ENCODE measurements around the gene HOPX.
"Not testable (repeated sequence)": the region's sequence is repeated elsewhere in the genome, so short reads cannot be mapped to it uniquely, and the experiment has no call there.

The HOPX gene

GRCh38 chr4:56703378-56703777 is 22.3 kb upstream of the HOPX start:
- Histone ChIP-seq H3K36me3 (ENCODE audit: control insufficient read depth in 1 of 2, insufficient read depth in 2 of 2, low read length in 2 of 2) (no peaks in the 10 kb centered on the region), H3K27ac (ENCODE audit: low read length) (no peak overlapping the region), H3K4me1 (ENCODE audit: control insufficient read depth in 1 of 2, insufficient read depth in 2 of 2, low read length in 2 of 2) (no peaks in the 10 kb centered on the region), H3K9me3 (ENCODE audit: control insufficient read depth in 1 of 2, low read length in 2 of 2) (no peaks in the 10 kb centered on the region), H3K4me3 (ENCODE audit: low read depth in 1 of 2, low read length in 2 of 2) (no peak overlapping the region), H3K27me3 (ENCODE audit: low read depth, low read length) (no peaks in the 10 kb centered on the region)

GRCh38 chr4:56701644-56702043 is 20.5 kb upstream of the HOPX start:
- H3K9me3 ChIP-seq (ENCODE audit: control insufficient read depth in 1 of 2, low read length in 2 of 2), result no peaks in the 10 kb centered on the region
- no peaks in the 10 kb centered on the region for H3K27me3 ChIP-seq (ENCODE audit: low read depth, low read length)
- H3K4me3 ChIP-seq (ENCODE audit: low read depth in 1 of 2, low read length in 2 of 2), result no peak overlapping the region
- no peaks in the 10 kb centered on the region for H3K4me1 ChIP-seq (ENCODE audit: control insufficient read depth in 1 of 2, insufficient read depth in 2 of 2, low read length in 2 of 2)
- no peaks in the 10 kb centered on the region for H3K36me3 ChIP-seq (ENCODE audit: control insufficient read depth in 1 of 2, insufficient read depth in 2 of 2, low read length in 2 of 2)
- no peak overlapping the region for H3K27ac ChIP-seq (ENCODE audit: low read length)

GRCh38 chr4:56701161-56701480 is 20.0 kb upstream of the HOPX start:
- H3K4me1 ChIP-seq (ENCODE audit: control insufficient read depth in 1 of 2, insufficient read depth in 2 of 2, low read length in 2 of 2), result no peaks in the 10 kb centered on the region
- no peak overlapping the region for H3K27ac ChIP-seq (ENCODE audit: low read length)
- no peaks in the 10 kb centered on the region for H3K36me3 ChIP-seq (ENCODE audit: control insufficient read depth in 1 of 2, insufficient read depth in 2 of 2, low read length in 2 of 2)
- no peaks in the 10 kb centered on the region for H3K27me3 ChIP-seq (ENCODE audit: low read depth, low read length)
- no peak overlapping the region for H3K4me3 ChIP-seq (ENCODE audit: low read depth in 1 of 2, low read length in 2 of 2)
- no peaks in the 10 kb centered on the region for H3K9me3 ChIP-seq (ENCODE audit: control insufficient read depth in 1 of 2, low read length in 2 of 2)

GRCh38 chr4:56699537-56700105 is 18.5 kb upstream of the HOPX start:
- Histone ChIP-seq H3K27me3 (ENCODE audit: low read depth, low read length) (no peaks in the 10 kb centered on the region), H3K9me3 (ENCODE audit: control insufficient read depth in 1 of 2, low read length in 2 of 2) (no peaks in the 10 kb centered on the region), H3K36me3 (ENCODE audit: control insufficient read depth in 1 of 2, insufficient read depth in 2 of 2, low read length in 2 of 2) (no peaks in the 10 kb centered on the region), H3K27ac (ENCODE audit: low read length) (no peak overlapping the region), H3K4me3 (ENCODE audit: low read depth in 1 of 2, low read length in 2 of 2) (no peak overlapping the region), H3K4me1 (ENCODE audit: control insufficient read depth in 1 of 2, insufficient read depth in 2 of 2, low read length in 2 of 2) (no peaks in the 10 kb centered on the region)

GRCh38 chr4:56698329-56698728 is 17.2 kb upstream of the HOPX start:
- no peaks in the 10 kb centered on the region for H3K27me3 ChIP-seq (ENCODE audit: low read depth, low read length)
- no peaks in the 10 kb centered on the region for H3K4me1 ChIP-seq (ENCODE audit: control insufficient read depth in 1 of 2, insufficient read depth in 2 of 2, low read length in 2 of 2)
- no peak overlapping the region for H3K27ac ChIP-seq (ENCODE audit: low read length)
- H3K9me3 ChIP-seq (ENCODE audit: control insufficient read depth in 1 of 2, low read length in 2 of 2), result no peaks in the 10 kb centered on the region
- H3K4me3 ChIP-seq (ENCODE audit: low read depth in 1 of 2, low read length in 2 of 2), result no peak overlapping the region
- no peaks in the 10 kb centered on the region for H3K36me3 ChIP-seq (ENCODE audit: control insufficient read depth in 1 of 2, insufficient read depth in 2 of 2, low read length in 2 of 2)

- H3K27ac ChIP-seq (ENCODE audit: low read length), result no peak overlapping the region
- no peaks in the 10 kb centered on the region for H3K9me3 ChIP-seq (ENCODE audit: control insufficient read depth in 1 of 2, low read length in 2 of 2)
Measured at GRCh38 chr4:56696056-56696455, 15.0 kb upstream of the HOPX start.

GRCh38 chr4:56693476-56693875 is 12.4 kb upstream of the HOPX start:
- H3K36me3 ChIP-seq (ENCODE audit: control insufficient read depth in 1 of 2, insufficient read depth in 2 of 2, low read length in 2 of 2); H3K27ac ChIP-seq (ENCODE audit: low read length); H3K4me1 ChIP-seq (ENCODE audit: control insufficient read depth in 1 of 2, insufficient read depth in 2 of 2, low read length in 2 of 2); H3K4me3 ChIP-seq (ENCODE audit: low read depth in 1 of 2, low read length in 2 of 2); H3K27me3 ChIP-seq (ENCODE audit: low read depth, low read length); H3K9me3 ChIP-seq (ENCODE audit: control insufficient read depth in 1 of 2, low read length in 2 of 2): not testable (repeated sequence)

More at GRCh38 chr4:56696056-56696455, 15.0 kb upstream of the HOPX start:
- Histone ChIP-seq H3K4me3 (ENCODE audit: low read depth in 1 of 2, low read length in 2 of 2) (no peak overlapping the region), H3K36me3 (ENCODE audit: control insufficient read depth in 1 of 2, insufficient read depth in 2 of 2, low read length in 2 of 2) (no peaks in the 10 kb centered on the region), H3K27me3 (ENCODE audit: low read depth, low read length) (no peaks in the 10 kb centered on the region), H3K4me1 (ENCODE audit: control insufficient read depth in 1 of 2, insufficient read depth in 2 of 2, low read length in 2 of 2) (no peaks in the 10 kb centered on the region)

- Histone ChIP-seq H3K4me3 (ENCODE audit: low read depth in 1 of 2, low read length in 2 of 2) (no peak overlapping the region), H3K27me3 (ENCODE audit: low read depth, low read length) (no peaks in the 10 kb centered on the region), H3K36me3 (ENCODE audit: control insufficient read depth in 1 of 2, insufficient read depth in 2 of 2, low read length in 2 of 2) (no peaks in the 10 kb centered on the region), H3K4me1 (ENCODE audit: control insufficient read depth in 1 of 2, insufficient read depth in 2 of 2, low read length in 2 of 2) (no peaks in the 10 kb centered on the region), H3K9me3 (ENCODE audit: control insufficient read depth in 1 of 2, low read length in 2 of 2) (no peaks in the 10 kb centered on the region), H3K27ac (ENCODE audit: low read length) (no peak overlapping the region)
Measured at GRCh38 chr4:56692576-56692975, 11.5 kb upstream of the HOPX start.

- Histone ChIP-seq H3K9me3 (ENCODE audit: control insufficient read depth in 1 of 2, low read length in 2 of 2) (no peaks in the 10 kb centered on the region), H3K27ac (ENCODE audit: low read length) (no peak overlapping the region), H3K36me3 (ENCODE audit: control insufficient read depth in 1 of 2, insufficient read depth in 2 of 2, low read length in 2 of 2) (no peaks in the 10 kb centered on the region), H3K27me3 (ENCODE audit: low read depth, low read length) (no peaks in the 10 kb centered on the region), H3K4me3 (ENCODE audit: low read depth in 1 of 2, low read length in 2 of 2) (no peak overlapping the region), H3K4me1 (ENCODE audit: control insufficient read depth in 1 of 2, insufficient read depth in 2 of 2, low read length in 2 of 2) (no peaks in the 10 kb centered on the region)
Measured at GRCh38 chr4:56691425-56691824, 10.3 kb upstream of the HOPX start.

GRCh38 chr4:56690393-56690792 is 9.3 kb upstream of the HOPX start:
- Histone ChIP-seq H3K27ac (ENCODE audit: low read length) (no peak overlapping the region), H3K4me1 (ENCODE audit: control insufficient read depth in 1 of 2, insufficient read depth in 2 of 2, low read length in 2 of 2) (no peaks in the 10 kb centered on the region), H3K27me3 (ENCODE audit: low read depth, low read length) (no peaks in the 10 kb centered on the region), H3K36me3 (ENCODE audit: control insufficient read depth in 1 of 2, insufficient read depth in 2 of 2, low read length in 2 of 2) (no peaks in the 10 kb centered on the region), H3K9me3 (ENCODE audit: control insufficient read depth in 1 of 2, low read length in 2 of 2) (no peaks in the 10 kb centered on the region), H3K4me3 (ENCODE audit: low read depth in 1 of 2, low read length in 2 of 2) (no peak overlapping the region)

GRCh38 chr4:56689201-56689969 is 8.3 kb upstream of the HOPX start:
- H3K9me3 ChIP-seq (ENCODE audit: control insufficient read depth in 1 of 2, low read length in 2 of 2), result no peaks in the 10 kb centered on the region
- no peak overlapping the region for H3K27ac ChIP-seq (ENCODE audit: low read length)
- no peaks in the 10 kb centered on the region for H3K4me1 ChIP-seq (ENCODE audit: control insufficient read depth in 1 of 2, insufficient read depth in 2 of 2, low read length in 2 of 2)
- H3K36me3 ChIP-seq (ENCODE audit: control insufficient read depth in 1 of 2, insufficient read depth in 2 of 2, low read length in 2 of 2), result no peaks in the 10 kb centered on the region
- no peaks in the 10 kb centered on the region for H3K27me3 ChIP-seq (ENCODE audit: low read depth, low read length)
- H3K4me3 ChIP-seq (ENCODE audit: low read depth in 1 of 2, low read length in 2 of 2), result no peak overlapping the region

GRCh38 chr4:56688094-56688647 is 7.1 kb upstream of the HOPX start:
- H3K27ac ChIP-seq (ENCODE audit: low read length), result no peak overlapping the region

More at GRCh38 chr4:56688094-56688647, 7.1 kb upstream of the HOPX start:
- no peaks in the 10 kb centered on the region for H3K9me3 ChIP-seq (ENCODE audit: control insufficient read depth in 1 of 2, low read length in 2 of 2)
- no peaks in the 10 kb centered on the region for H3K4me1 ChIP-seq (ENCODE audit: control insufficient read depth in 1 of 2, insufficient read depth in 2 of 2, low read length in 2 of 2)
- no peaks in the 10 kb centered on the region for H3K36me3 ChIP-seq (ENCODE audit: control insufficient read depth in 1 of 2, insufficient read depth in 2 of 2, low read length in 2 of 2)
- H3K27me3 ChIP-seq (ENCODE audit: low read depth, low read length), result no peaks in the 10 kb centered on the region
- no peak overlapping the region for H3K4me3 ChIP-seq (ENCODE audit: low read depth in 1 of 2, low read length in 2 of 2)
